ENCODE results near the gene PAX5. TPM values are rescaled to one million over a fixed set of nuclear protein-coding genes. Genes with fewer than 3 reads are reported as not detected.

Gene PAX5
- total RNA-seq, 1 experiment from 2014 or later: 0.39 TPM

GRCh38 chr9:36969216-36969771 is 64.8 kb downstream of the PAX5 start:
- Histone ChIP-seq H3K27ac (ENCODE audit: insufficient read length, low read depth, low read length) (no peak overlapping the region), H3K4ac (ENCODE audit: low read depth, low read length) (no peak overlapping the region), H4K91ac (ENCODE audit: insufficient read length, low read depth, low read length) (no peak overlapping the region), H3K4me2 (ENCODE audit: insufficient read depth, insufficient read length, low read length) (no peak overlapping the region), H2AK5ac (ENCODE audit: insufficient read length, low read length) (no peak overlapping the region), H3K9ac (ENCODE audit: extremely low read depth, insufficient read length, low read length) (no peak overlapping the region), H3K56ac (ENCODE audit: insufficient read length, low read depth, low read length) (no peak overlapping the region), H3K23ac (ENCODE audit: insufficient read length, low read depth, low read length) (no peak overlapping the region), H3K27me3 (ENCODE audit: insufficient read depth, low read length) (no peaks in the 10 kb centered on the region), H3K79me2 (ENCODE audit: insufficient read depth, low read length) (no peaks in the 10 kb centered on the region), H2BK5ac (ENCODE audit: insufficient read length, low read length) (no peak overlapping the region), H3K79me1 (ENCODE audit: insufficient read depth, low read depth, low read length, poor library complexity, severe bottlenecking) (no peaks in the 10 kb centered on the region), H4K8ac (replicated peaks; ENCODE audit: insufficient read length, low read depth, low read length) (no peak overlapping the region), H3K4me1 (ENCODE audit: insufficient read depth, low read length) (no peaks in the 10 kb centered on the region), H3K23me2 (ENCODE audit: insufficient read length, low read depth, low read length, poor library complexity, severe bottlenecking) (no peaks in the 10 kb centered on the region), H4K20me1 (ENCODE audit: control insufficient read depth, insufficient read depth, insufficient read length) (no peaks in the 10 kb centered on the region), H2BK12ac (ENCODE audit: insufficient read length, low read depth, low read length) (no peak overlapping the region), H4K5ac (ENCODE audit: insufficient read length, low read depth, low read length) (no peak overlapping the region), H3K14ac (ENCODE audit: insufficient read depth, low read length) (no peak overlapping the region), H3K9me3 (ENCODE audit: control insufficient read depth, low read depth, low read length) (no peaks in the 10 kb centered on the region), H3T11ph (ENCODE audit: low read length) (no peak overlapping the region), H2BK120ac (ENCODE audit: low read depth, low read length, poor library complexity, severe bottlenecking) (no peak overlapping the region), H2AFZ (ENCODE audit: low read length) (no peak overlapping the region), H3K18ac (ENCODE audit: insufficient read length, low read depth, low read length) (no peak overlapping the region), H2BK15ac (ENCODE audit: low read depth, low read length) (no peak overlapping the region), H2BK20ac (ENCODE audit: low read depth, low read length, poor library complexity, severe bottlenecking) (no peak overlapping the region)
- Mint-ChIP-seq H3K27ac (no peak overlapping the region), H3K4me1 (peaks cover 3 to 5% of the 10 kb centered on the region in 2 experiments; a peak in 3 of 4 replicates), H3K4me3 (no peak overlapping the region), H3K36me3 (ENCODE audit: insufficient read depth in 1 of 3, low read depth in 3 of 3) (no peaks in the 10 kb centered on the region), H3K9me3 (no peaks in the 10 kb centered on the region), H3K27me3 (ENCODE audit: low read depth) (peaks cover 3% of the 10 kb centered on the region)
- DNase-seq: peak; percentile 65
- WGBS (ENCODE audit: extremely low coverage, insufficient read length, low lambda C conversion rate): no CpG with 5 or more reads among the region's 11 CpGs
- TF ChIP-seq, protein P1, sequence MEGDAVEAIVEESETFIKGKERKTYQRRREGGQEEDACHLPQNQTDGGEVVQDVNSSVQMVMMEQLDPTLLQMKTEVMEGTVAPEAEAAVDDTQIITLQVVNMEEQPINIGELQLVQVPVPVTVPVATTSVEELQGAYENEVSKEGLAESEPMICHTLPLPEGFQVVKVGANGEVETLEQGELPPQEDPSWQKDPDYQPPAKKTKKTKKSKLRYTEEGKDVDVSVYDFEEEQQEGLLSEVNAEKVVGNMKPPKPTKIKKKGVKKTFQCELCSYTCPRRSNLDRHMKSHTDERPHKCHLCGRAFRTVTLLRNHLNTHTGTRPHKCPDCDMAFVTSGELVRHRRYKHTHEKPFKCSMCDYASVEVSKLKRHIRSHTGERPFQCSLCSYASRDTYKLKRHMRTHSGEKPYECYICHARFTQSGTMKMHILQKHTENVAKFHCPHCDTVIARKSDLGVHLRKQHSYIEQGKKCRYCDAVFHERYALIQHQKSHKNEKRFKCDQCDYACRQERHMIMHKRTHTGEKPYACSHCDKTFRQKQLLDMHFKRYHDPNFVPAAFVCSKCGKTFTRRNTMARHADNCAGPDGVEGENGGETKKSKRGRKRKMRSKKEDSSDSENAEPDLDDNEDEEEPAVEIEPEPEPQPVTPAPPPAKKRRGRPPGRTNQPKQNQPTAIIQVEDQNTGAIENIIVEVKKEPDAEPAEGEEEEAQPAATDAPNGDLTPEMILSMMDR (conservative IDR thresholded peaks at IDR 0.05): peak; percentile 59
